Effector memory CD8-positive, alpha-beta T cell (primary cell): ENCODE results near the gene USP33.
"Not testable (repeated sequence)": the region's sequence is repeated elsewhere in the genome, so short reads cannot be mapped to it uniquely, and the experiment has no call there.

Experiments
- ATAC-seq: fragments of 150-1000 bp; cut with Tn5 transposase; replicated peaks from 2 replicates; pipeline ENCODE4 v1.10.0; 2021; ENCODE audit warnings: mild to moderate bottlenecking, moderate library complexity
- DNase-seq, 3 experiments: peaks; one replicate each; pipeline ENCODE4 v3.0.0; 2021
- H3K27ac Mint-ChIP-seq, 2 donors: one replicate each; pipeline ENCODE4 v1.8.0; 2022; ENCODE audit warnings: mild to moderate bottlenecking in 2 of 2, mixed read lengths in 2 of 2, moderate library complexity in 2 of 2
- H3K27me3 Mint-ChIP-seq, 2 donors: one replicate each; pipeline ENCODE4 v1.8.0; 2022; ENCODE audit warnings: mixed read lengths in 2 of 2
- H3K36me3 Mint-ChIP-seq: one replicate; pipeline ENCODE4 v1.8.0; 2022; ENCODE audit warnings: mild to moderate bottlenecking, moderate library complexity, mixed read lengths; ENCODE audit not compliant: insufficient read depth
- H3K4me1 Mint-ChIP-seq, 2 donors: one replicate each; pipeline ENCODE4 v1.8.0; 2022; ENCODE audit warnings: low read depth in 2 of 2, mixed read lengths in 2 of 2
- H3K4me3 Mint-ChIP-seq, 2 donors: one replicate each; pipeline ENCODE4 v1.8.0; 2022; ENCODE audit warnings: mild to moderate bottlenecking in 2 of 2, mixed read lengths in 2 of 2, moderate library complexity in 2 of 2
- H3K9me3 Mint-ChIP-seq, 2 donors: one replicate each; pipeline ENCODE4 v1.8.0; 2022; ENCODE audit warnings: mixed read lengths in 2 of 2
- total RNA-seq, 9 experiments: gene quantifications; one replicate each; lab custom pipeline; 2026; lab: John Stamatoyannopoulos, UW

USP33 gene
- 99.0 to 211 (median 119) reads per million in 9 experiments for total RNA-seq

DNA sequence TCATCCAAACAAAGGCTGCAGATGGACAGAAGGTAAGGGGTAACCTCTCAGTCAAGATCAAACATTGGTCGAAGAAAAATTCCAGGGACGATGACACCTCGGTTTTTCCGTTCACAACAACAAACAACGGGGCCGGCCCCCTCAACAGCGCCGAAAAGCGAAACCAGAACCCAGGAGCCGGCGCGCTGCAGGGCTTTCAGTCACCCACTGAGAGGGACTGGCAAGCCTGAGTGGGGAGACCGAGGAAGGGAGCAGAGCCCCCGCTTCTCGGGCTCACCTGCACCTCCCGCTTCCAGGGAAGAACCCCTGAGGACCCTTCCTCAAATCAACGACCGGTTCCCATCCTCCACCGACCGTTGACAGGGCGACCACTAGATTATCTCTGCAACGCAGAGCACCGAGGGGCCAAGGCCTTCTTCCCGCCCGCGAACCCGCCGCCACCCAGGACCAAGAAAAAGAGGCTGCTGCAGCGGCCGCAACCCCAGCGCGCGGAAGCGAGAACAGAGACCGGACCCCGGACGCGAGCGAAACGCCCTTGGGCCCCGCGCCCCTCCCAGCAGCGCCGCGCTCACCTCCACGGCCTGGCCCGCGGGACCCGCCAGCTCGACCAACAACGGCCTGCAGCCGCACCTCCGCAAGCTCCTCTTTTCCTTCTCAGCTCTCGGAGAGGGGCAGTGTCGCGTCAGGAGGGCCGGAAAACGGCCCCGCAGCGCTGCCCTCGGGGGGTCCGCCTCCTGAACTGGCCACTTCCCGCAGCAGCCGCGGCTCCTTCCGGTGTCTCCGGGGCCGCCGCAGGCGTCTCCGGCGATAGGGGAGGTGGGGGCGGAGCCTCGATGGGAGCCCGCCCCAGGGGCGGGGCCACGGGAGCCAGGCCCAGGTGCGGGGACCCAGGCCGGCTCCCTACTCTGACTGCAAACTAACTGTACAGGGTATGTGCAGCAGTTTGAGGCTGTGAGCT is at the start of gene USP33:
Gene USP33 (minus strand): TSS at position 782 of the 958 bp plus-strand sequence. CDS start 18,155 bp downstream, outside the sequence.
- Mint-ChIP-seq H3K27me3 (no peaks in the 10 kb centered on the region), H3K4me1 (peaks cover 21 to 36% of the 10 kb centered on the region in 2 donors)
- peak; percentile 89 for ATAC-seq

DNA sequence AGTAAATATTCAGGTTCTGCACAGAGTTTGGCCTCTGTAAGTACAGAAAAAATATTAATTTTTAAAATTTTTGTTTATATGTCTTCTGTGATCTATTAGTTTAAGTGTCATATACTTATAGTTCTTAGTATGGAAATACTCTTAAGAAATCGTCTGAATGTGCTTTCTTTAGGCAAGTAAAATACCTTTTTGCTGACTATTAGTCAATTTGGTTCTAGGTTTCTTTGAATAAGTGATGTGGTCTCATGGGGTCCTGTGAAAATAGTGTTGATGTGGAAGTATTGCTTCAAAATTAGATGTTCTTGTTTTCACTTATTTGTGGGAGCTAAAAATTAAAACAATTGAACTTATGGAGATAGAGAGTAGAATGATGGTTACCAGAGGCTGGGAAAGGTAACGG is 43.7 kb upstream of the USP33 start:
- Mint-ChIP-seq H3K9me3 (no peaks in the 10 kb centered on the region), H3K36me3 (peaks cover 65% of the 10 kb centered on the region), H3K4me3 (no peak overlapping the region), H3K4me1 (peaks cover 0 to 17% of the 10 kb centered on the region in 2 donors), H3K27me3 (no peaks in the 10 kb centered on the region), H3K27ac (peak overlapping the region in 1 of 2 donors; percentile 33)
- ATAC-seq: no peak
- no peak for DNase-seq

More for the DNA sequence above, at the start of gene USP33:
- H3K9me3 Mint-ChIP-seq: no peaks in the 10 kb centered on the region
- H3K36me3 Mint-ChIP-seq: peaks cover 14% of the 10 kb centered on the region
- peak within 1 kb of the TSS; percentile 94 to 95 for H3K27ac Mint-ChIP-seq
- peak within 1 kb of the TSS; percentile 88 to 91 for H3K4me3 Mint-ChIP-seq
- DNase-seq: peak; percentile 86 to 91 (median 87)

DNA sequence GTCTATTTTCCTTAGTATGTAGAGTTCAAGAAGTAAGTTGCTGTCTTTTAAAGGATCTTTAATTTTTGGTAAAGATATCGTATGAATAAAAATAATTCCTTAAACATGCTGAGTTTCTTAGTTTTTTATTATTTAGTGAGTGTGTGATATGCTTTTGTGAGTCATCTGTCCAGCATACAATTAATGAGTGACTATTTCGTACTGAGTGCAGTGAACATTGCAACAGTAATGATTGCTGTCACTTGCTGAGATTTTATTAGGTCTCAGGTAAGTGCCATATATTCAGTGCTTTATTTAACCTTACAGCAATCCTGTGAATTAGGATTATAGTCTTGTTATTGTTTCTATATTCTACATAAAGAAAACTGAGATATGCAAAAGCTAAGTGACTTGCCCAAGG is 42.4 kb upstream of the USP33 start:
- Mint-ChIP-seq H3K27ac (no peak overlapping the region), H3K27me3 (no peaks in the 10 kb centered on the region), H3K4me3 (no peak overlapping the region), H3K4me1 (peaks cover 0 to 18% of the 10 kb centered on the region in 2 donors), H3K36me3 (peaks cover 63% of the 10 kb centered on the region), H3K9me3 (no peaks in the 10 kb centered on the region)
- DNase-seq: no peak
- no peak for ATAC-seq

DNA sequence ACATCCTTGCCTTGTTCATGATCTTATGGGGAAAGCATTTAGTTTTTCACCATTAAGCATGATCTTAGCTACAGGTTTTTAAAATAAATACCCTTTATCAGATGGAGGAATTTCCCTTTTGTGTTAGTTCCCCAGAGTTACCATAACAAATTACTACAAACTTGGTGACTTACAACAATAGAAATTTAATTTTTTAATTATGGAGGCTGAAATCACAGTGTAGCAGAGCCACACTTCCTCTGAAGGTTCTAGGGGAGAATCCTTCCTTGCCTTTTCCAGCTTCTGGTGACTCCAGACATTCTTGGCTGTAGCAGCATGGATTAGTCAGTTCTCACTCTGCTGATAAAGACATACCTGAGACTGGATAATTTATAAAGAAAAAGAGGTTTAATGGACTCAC is 38.3 kb upstream of the USP33 start:
- ATAC-seq (no peak), DNase-seq (no peak)
- peaks cover 5 to 30% of the 10 kb centered on the region in 2 donors for H3K4me1 Mint-ChIP-seq
- no peaks in the 10 kb centered on the region for H3K9me3 Mint-ChIP-seq
- no peak overlapping the region for H3K4me3 Mint-ChIP-seq
- no peaks in the 10 kb centered on the region for H3K27me3 Mint-ChIP-seq
- no peak overlapping the region for H3K27ac Mint-ChIP-seq
- peaks cover 48% of the 10 kb centered on the region for H3K36me3 Mint-ChIP-seq

DNA sequence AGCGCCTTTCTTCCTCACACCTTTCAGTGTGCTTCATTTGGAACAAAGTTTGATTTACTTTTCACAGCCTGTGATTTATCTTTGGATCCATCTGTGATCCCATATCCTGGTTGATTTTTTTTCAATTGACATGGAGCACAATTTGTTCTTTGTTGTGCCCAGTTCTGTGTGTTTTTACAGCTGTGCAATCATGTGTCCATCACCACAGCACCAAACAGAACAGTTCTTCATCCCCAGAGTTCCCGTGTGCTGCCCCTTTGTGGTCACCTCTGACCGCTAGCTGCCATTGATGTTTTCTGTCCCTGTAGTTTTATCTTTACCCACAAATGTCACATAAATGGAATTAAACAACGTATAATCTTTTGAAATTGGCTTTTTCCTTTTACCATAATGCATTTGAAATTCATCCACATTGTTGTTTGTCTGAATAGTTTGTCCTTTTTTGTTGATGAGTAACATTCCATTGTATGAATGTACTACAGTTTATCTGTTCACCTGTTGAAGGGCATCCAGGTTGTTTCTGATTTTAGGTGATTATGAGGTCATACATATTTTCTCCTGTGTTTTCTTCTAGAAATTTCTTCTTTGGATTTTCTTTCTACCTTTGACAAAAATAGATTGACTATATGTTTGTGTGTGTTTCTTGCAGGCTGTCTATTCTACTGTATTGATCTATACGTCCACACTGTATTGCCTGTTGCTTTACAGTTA is 37.2 kb upstream of the USP33 start:
- no peaks in the 10 kb centered on the region for H3K27me3 Mint-ChIP-seq
- H3K4me1 Mint-ChIP-seq: peaks cover 9 to 33% of the 10 kb centered on the region in 2 donors
- DNase-seq: no peak
- H3K27ac Mint-ChIP-seq: no peak overlapping the region
- no peak for ATAC-seq
- H3K4me3 Mint-ChIP-seq: no peak overlapping the region
- H3K36me3 Mint-ChIP-seq: peaks cover 38% of the 10 kb centered on the region
- H3K9me3 Mint-ChIP-seq: no peaks in the 10 kb centered on the region

DNA sequence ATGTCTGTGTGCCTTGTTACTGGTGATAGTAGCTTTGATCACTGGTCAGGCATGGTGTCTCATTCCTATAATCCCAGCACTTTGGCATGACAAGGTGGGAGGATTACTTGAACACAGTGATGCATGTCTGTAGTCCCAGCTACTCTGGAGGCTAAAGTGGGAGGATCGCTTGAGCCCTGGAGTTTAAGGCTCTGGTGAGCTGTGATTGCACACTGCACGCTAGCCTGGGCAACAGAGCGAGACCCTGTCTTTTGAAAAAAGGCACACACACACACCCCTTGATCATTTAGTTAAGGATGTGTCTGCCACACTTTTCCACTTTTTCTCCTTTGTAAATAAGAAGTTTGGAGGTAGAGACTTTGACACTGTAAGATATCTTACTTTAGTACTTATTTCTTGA is 34.9 kb upstream of the USP33 start:
- Mint-ChIP-seq H3K36me3 (peaks cover 41% of the 10 kb centered on the region), H3K4me3 (no peak overlapping the region), H3K9me3 (no peaks in the 10 kb centered on the region), H3K4me1 (peaks cover 11 to 23% of the 10 kb centered on the region in 2 donors), H3K27me3 (no peaks in the 10 kb centered on the region), H3K27ac (no peak overlapping the region)
- ATAC-seq (no peak), DNase-seq (no peak)

DNA sequence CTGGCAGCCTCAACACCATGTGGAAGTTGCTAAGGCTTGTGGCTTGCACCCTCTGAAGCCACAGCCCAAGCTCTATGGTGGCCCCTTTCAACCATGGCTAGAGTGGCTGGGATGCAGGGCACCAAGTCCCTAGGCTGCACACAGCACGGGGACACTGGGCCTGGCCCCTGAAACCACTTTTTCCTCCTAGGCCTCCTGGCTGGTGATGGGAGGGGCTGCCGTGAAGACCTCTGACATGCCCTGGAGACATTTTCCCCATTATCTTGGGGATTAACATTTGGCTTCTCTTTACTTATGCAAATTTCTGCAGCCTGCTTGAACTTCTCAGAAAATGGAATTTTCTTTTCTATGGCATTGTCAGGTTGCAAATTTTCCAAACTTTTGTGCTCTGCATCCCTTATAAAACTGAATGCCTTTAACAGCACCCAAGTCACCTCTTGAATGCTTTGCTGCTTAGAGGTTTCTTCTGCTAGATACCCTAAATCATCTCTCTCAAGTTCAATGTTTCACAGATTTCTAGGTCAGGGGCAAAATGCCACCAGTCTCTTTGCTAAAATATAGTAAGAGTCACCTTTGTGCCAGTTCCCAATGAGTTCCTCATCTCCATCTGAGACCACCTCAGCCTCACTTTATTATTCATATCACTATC is 26.6 kb upstream of the USP33 start:
- H3K4me3 Mint-ChIP-seq, ATAC-seq, H3K27ac Mint-ChIP-seq, H3K27me3 Mint-ChIP-seq, DNase-seq, H3K9me3 Mint-ChIP-seq: not testable (repeated sequence)
- Mint-ChIP-seq H3K36me3 (peaks cover 51% of the 10 kb centered on the region), H3K4me1 (peaks cover 10 to 31% of the 10 kb centered on the region in 2 donors)

DNA sequence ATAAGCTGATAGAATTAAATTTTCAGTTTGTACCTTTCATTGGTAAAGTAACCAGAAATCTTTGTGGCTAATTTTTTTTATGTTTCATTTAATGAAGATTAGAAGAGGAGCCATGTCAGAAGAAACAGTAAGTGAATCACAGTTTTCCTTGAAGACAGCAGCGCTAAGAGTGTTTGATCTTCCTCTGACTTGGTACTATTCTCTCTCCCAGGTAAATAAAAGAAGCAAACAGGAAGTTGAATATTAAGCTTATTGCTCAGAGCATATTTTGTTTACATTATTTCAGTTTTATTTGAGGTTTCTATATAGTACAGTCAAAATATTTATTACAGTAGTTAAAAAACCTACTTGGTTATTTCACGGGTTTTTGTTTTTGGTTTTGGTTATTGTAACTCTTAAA is 23.5 kb upstream of the USP33 start:
- peaks cover 0 to 8% of the 10 kb centered on the region in 2 donors for H3K9me3 Mint-ChIP-seq
- no peak overlapping the region for H3K4me3 Mint-ChIP-seq
- H3K27me3 Mint-ChIP-seq: no peaks in the 10 kb centered on the region
- no peak for DNase-seq
- peaks cover 16 to 49% of the 10 kb centered on the region in 2 donors for H3K4me1 Mint-ChIP-seq
- H3K27ac Mint-ChIP-seq: peak overlapping the region; percentile 17 to 26
- no peak for ATAC-seq
- H3K36me3 Mint-ChIP-seq: peaks cover 41% of the 10 kb centered on the region

DNA sequence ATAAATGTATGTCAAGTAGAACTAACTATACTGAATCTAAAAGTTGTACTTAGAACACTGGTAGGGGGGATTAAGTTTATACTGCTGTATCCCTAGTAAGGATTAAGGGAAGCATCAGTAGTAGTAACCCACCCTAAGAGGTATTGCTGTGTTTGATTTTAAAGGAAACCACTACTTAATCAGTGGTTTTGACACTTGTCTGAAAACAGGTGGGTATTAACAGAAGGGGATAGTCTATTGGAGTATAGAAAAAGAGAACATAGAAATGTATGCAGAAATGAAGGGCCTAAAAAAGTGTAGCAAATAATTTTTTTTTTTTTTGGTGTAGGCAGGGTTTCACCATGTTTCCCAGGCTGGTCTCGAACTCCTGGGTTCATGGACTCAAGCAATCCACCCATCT is 22.0 kb upstream of the USP33 start:
- Mint-ChIP-seq H3K9me3 (peaks cover 0 to 4% of the 10 kb centered on the region in 2 donors), H3K4me1 (peaks cover 14 to 47% of the 10 kb centered on the region in 2 donors), H3K27me3 (no peaks in the 10 kb centered on the region), H3K27ac (peak overlapping the region in 1 of 2 donors; percentile 59), H3K36me3 (peaks cover 27% of the 10 kb centered on the region), H3K4me3 (peak overlapping the region; percentile 7 to 94)
- no peak for DNase-seq
- no peak for ATAC-seq

DNA sequence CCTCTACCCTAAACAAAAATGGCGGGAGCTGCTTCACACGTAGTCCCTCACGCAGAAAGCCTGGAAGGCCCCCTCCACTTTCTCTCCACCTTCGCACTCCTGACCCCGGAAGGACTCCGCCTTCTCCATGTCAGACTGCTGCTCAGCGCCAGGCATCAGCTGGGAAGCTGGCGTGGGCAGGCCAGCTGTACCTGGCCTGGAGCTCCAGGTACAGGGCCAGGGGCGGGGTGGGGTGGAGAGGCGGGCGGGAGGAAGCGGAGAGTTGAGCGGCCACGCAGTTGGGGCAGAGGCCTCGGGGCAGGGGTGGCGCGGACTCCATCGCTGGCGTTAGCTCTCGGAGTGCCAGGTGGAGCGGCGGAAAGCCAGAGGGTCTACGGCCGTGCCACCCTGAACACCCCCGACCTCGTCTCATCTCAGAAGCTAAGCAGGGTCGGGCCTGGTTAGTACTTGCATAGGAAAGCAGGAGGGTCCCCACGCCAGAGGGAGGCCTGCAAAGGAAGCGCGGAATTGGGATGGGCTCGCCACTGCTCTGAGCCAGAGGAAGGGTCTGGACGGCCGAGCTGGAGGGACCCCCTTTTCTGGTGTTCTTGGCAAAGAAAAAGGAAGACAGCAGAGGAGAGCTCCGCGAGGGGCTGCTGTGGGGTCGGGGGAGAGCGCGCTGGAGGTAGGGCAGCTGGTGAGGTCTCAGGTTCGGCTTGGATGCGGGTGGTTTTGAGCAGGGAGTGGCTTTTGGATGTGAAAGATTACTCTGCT is 20.1 kb upstream of the USP33 start, which contains the start of gene MIGA1:
Gene MIGA1 (plus strand): TSS at position 121 of the 753 bp plus-strand sequence. CDS start 3,604 bp downstream, outside the sequence.
- peak within 1 kb of the TSS; percentile 88 to 97 for H3K27ac Mint-ChIP-seq
- ATAC-seq (peak; percentile 96), DNase-seq (peak; percentile 84 to 87 (median 86))
- peaks cover 12 to 43% of the 10 kb centered on the region in 2 donors for H3K4me1 Mint-ChIP-seq
- H3K27me3 Mint-ChIP-seq: no peaks in the 10 kb centered on the region
- peaks cover 11% of the 10 kb centered on the region for H3K36me3 Mint-ChIP-seq
- no peaks in the 10 kb centered on the region for H3K9me3 Mint-ChIP-seq
- peak within 1 kb of the TSS; percentile 94 to 98 for H3K4me3 Mint-ChIP-seq

DNA sequence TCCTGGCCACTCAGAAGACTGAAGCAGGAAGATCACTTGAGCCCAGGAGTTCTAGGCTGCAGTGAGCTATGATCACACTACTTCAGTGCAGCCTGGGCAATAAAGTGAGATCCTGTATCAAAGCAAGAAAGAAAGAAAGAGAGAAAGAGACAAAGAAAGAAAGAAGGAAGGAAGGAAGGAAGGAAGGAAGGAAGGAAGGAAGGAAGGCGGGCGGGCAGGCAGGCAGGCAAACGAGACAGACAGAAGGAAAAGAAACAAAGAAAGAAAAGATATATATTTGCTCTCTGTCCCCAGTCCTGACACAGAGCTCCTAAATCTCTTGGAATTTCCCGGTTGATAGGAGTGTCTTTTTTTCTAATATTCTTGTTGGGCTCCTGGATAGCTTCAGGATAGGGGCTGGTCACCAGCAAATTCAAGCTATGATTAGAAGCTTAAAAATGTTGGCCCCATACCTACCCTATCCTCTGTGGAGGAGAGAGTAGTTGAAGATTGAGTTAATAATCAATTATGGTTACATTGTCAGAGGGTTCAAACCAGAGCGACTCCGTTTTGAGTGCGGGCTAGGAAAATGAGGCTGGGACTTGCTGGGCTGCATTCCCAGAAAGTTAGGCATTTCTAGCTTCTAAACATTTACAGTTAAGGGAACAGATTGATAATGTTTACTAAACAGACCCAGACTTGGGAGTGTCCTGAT is 16.5 kb upstream of the USP33 start:
- Mint-ChIP-seq H3K27me3 (no peaks in the 10 kb centered on the region), H3K4me3 (no peak overlapping the region), H3K36me3 (peaks cover 6% of the 10 kb centered on the region), H3K4me1 (peaks cover 8 to 22% of the 10 kb centered on the region in 2 donors), H3K27ac (no peak overlapping the region), H3K9me3 (no peaks in the 10 kb centered on the region)
- ATAC-seq: no peak
- DNase-seq: no peak

DNA sequence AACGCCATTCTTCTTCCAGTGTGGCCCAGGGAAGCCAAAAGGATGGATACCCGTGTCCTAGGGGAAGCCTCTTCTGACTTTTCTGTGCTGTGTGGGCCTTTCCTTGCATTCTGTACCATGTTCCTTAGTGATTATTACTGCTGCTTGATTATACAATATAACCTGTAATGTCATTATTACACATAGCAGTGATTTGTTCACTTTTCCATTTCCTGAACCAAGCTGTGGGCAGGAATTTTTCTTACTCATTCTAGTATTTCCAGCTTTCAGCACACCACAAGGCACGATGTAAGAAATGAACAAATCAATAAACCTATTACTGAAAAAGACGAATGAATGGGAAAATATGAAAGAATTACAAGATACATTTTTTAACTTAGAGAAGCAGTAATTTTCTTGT is 8.4 kb upstream of the USP33 start:
- Mint-ChIP-seq H3K27ac (no peak overlapping the region), H3K9me3 (no peaks in the 10 kb centered on the region), H3K36me3 (no peaks in the 10 kb centered on the region), H3K4me1 (no peaks in the 10 kb centered on the region), H3K27me3 (no peaks in the 10 kb centered on the region), H3K4me3 (no peak overlapping the region)
- DNase-seq (no peak), ATAC-seq (no peak)
